ENCODE results near the gene COL5A3. TPM values are rescaled to one million over a fixed set of nuclear protein-coding genes. Genes with fewer than 3 reads are reported as not detected.

COL5A3 gene
- polyA plus RNA-seq, 2 of the 4 experiments (the other 2 are of a cell fraction) = 0.12 to 0.36 TPM

DNA sequence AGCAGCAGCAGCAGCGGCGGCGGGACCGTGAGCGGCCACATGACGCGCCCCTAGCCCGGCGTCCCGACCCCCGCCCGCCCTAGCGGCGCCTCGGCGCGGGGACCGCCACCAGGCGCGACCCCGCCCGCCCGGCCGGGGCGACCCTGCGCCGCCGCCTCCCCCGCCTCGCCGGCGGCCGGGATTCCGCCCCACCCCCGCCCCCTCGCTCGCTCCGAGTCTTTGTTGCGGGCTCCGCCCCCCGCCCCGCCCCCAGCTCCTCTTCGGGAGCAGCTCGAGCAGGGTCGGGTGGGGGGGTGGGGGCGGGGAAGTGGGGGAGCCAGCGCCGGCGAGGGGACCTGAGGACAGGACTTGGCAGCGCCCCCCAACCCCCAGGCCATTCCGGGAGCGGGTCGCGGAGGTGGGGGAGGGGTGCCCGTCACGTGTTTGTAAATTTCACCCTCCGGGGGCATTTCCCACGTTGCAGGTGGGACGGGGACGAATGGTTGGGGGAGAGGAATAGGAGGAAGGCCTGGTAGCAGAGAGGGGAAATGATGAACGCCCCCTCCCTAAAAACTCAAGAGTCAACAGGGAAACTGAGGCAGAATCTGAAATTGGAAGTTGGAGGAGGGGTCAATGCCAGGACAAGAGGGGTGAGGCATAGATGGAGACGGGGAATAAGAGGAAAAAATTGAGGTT, 73.8 kb downstream of the COL5A3 start, which contains the start of gene OLFM2 (continued):
- no peak for TF ChIP-seq BHLHE40 (IDR thresholded peaks at IDR 0.05; ENCODE audit: low read depth, low read length)
- TF ChIP-seq PHF8 (IDR thresholded peaks at IDR 0.05; ENCODE audit: borderline replicate concordance, low read depth) = no peak

DNA sequence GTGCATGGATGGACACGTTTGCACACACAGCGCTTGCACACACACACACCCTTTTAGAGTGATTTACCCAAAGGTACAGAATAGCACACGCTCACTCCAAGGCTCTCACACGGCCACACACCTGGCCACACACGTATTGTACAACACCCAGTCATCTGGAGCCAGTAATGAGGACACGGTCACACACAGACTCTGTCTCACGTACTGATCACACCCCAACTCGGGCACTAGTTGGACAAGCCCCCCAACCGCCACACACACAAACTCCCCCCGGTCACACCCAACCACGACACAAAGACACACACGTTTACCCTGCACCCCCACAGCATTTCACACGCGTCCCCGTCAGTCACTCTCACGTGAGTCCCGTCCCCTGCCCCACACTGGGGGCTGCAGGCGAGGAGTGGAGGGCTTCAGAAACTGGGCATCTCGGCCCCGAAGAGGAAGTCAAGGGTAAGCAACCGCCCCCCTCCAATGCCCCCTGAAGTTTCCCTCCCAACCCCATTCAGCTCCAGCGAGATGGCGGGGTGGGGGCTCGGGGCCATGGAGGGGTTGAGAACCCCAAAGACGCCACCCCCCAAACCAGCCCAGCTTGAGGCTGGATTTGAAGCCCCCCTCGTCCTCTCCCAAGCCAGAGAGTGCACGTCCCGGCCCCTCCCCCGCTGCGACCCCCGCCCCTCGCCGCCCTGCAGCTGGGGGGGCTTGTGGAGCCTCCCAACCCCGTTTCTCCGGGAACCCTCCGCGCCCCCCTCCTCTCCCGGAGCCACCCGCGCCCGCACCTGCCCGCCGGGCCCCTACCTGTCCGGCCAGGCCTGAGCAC, 74.6 kb downstream of the COL5A3 start:
- DNase-seq (ENCODE audit: low read depth in 1 of 2, low spot score in 1 of 2) (no peak), ATAC-seq (peak in 1 of 2 experiments; percentile 25; a peak in 2 of 6 replicates), FAIRE-seq (no peak)
- peak overlapping the region; percentile 56 for H3K4me3 ChIP-seq
- CTCF ChIA-PET = interaction anchor here (0.6 to 1.3 kb wide), 3 partner anchors 9 to 92 kb away, joined by 3 read pairs; no protein-coding TSS in a partner anchor
- peak overlapping the region; percentile 95 for H3K4me2 ChIP-seq
- H3K9me3 ChIP-seq = no peaks in the 10 kb centered on the region
- TF ChIP-seq HDAC2 (IDR thresholded peaks at IDR 0.05) (no peak), RARB (CRISPR knock-in tag; IDR thresholded peaks at IDR 0.05) (no peak), JUNB (IDR thresholded peaks at IDR 0.05) (no peak), FOXS1 (CRISPR knock-in tag; IDR thresholded peaks at IDR 0.05) (no peak), ZNF302 (CRISPR knock-in tag; IDR thresholded peaks at IDR 0.05) (no peak), EP300 (IDR thresholded peaks at IDR 0.05) (no peak), RAD21 (conservative IDR thresholded peaks at IDR 0.05 in 1 of 2, IDR thresholded peaks at IDR 0.05 in 1 of 2) (no peak), PHF8 (IDR thresholded peaks at IDR 0.05; ENCODE audit: borderline replicate concordance, low read depth) (no peak), CHD4 (IDR thresholded peaks at IDR 0.05; ENCODE audit: borderline replicate concordance) (no peak)
- H3K4me1 ChIP-seq = peaks cover 17% of the 10 kb centered on the region
- peak overlapping the region in 1 of 2 experiments; percentile 81; a peak in 3 of 6 replicates for H3K27ac ChIP-seq
- POLR2A ChIA-PET = no interaction called here
- 11% methylated on average over 14 of the region's 44 CpGs for WGBS (ENCODE audit: missing lambda C conversion rate)

DNA sequence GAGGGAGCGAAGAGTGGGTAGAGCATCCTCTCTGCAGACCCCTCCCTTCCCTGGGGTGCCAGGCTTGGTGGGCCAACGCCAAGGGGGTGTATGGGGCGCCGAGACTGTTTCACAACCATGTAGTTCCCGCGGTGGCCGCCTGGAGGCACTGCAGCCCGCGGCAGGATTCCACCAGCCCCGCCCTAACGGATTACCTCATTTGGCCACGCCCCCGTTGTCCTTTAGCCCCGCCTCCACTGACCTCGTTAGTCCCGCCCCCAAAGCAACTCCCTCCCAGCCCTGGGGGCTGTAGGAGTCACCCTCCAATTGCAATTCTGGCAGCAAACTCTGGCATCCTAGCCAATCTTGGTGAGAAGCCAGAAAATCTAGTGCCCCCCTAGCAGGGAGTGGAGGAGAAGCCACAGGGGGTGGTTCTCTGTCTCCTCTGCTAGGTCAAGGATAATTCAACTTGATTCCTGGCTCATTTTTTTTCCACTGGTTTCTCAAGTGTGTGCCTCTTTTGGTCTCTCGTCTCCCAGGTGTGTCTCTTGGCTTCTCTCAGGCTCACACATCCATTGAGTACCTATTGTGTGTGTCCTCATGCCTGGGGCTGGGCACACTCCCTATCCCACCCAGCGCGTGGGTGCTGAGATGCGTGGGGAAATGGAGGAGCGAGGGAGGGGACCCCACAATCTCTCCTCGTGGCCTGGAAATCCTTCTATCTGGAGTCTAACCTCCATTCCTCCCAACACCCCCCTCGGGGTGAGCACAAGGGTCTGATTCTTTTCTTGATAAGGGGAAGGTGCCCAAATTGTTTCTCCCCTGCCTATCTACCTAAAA, 76.0 kb downstream of the COL5A3 start:
- no peak for FAIRE-seq
- H3K4me1 ChIP-seq = peaks cover 17% of the 10 kb centered on the region
- POLR2A ChIA-PET = no interaction called here
- no peak overlapping the region for H3K27ac ChIP-seq
- no peaks in the 10 kb centered on the region for H3K9me3 ChIP-seq
- peak; percentile 52 to 75 for DNase-seq (ENCODE audit: low read depth in 1 of 2, low spot score in 1 of 2)
- H3K4me2 ChIP-seq = peak overlapping the region; percentile 54
- CTCF ChIA-PET = interaction anchor here (0.7 to 0.9 kb wide), 2 partner anchors 26 to 324 kb away, joined by 3 read pairs; no protein-coding TSS in a partner anchor
- WGBS (ENCODE audit: missing lambda C conversion rate) = 24% methylated on average over 14 of the region's 23 CpGs
- no peak overlapping the region for H3K4me3 ChIP-seq
- peak; percentile 38 to 76 for ATAC-seq
- TF ChIP-seq NR3C1 (IDR thresholded peaks at IDR 0.05) = no peak
- TF ChIP-seq, protein P1, sequence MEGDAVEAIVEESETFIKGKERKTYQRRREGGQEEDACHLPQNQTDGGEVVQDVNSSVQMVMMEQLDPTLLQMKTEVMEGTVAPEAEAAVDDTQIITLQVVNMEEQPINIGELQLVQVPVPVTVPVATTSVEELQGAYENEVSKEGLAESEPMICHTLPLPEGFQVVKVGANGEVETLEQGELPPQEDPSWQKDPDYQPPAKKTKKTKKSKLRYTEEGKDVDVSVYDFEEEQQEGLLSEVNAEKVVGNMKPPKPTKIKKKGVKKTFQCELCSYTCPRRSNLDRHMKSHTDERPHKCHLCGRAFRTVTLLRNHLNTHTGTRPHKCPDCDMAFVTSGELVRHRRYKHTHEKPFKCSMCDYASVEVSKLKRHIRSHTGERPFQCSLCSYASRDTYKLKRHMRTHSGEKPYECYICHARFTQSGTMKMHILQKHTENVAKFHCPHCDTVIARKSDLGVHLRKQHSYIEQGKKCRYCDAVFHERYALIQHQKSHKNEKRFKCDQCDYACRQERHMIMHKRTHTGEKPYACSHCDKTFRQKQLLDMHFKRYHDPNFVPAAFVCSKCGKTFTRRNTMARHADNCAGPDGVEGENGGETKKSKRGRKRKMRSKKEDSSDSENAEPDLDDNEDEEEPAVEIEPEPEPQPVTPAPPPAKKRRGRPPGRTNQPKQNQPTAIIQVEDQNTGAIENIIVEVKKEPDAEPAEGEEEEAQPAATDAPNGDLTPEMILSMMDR (IDR thresholded peaks at IDR 0.05) = peak; percentile 74
- TF ChIP-seq ZC3H11A (IDR thresholded peaks at IDR 0.05) = no peak
- TF ChIP-seq, protein P2, sequence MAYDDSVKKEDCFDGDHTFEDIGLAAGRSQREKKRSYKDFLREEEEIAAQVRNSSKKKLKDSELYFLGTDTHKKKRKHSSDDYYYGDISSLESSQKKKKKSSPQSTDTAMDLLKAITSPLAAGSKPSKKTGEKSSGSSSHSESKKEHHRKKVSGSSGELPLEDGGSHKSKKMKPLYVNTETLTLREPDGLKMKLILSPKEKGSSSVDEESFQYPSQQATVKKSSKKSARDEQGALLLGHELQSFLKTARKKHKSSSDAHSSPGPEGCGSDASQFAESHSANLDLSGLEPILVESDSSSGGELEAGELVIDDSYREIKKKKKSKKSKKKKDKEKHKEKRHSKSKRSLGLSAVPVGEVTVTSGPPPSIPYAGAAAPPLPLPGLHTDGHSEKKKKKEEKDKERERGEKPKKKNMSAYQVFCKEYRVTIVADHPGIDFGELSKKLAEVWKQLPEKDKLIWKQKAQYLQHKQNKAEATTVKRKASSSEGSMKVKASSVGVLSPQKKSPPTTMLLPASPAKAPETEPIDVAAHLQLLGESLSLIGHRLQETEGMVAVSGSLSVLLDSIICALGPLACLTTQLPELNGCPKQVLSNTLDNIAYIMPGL (CRISPR knock-in tag; IDR thresholded peaks at IDR 0.05; ENCODE audit: borderline replicate concordance) = no peak
- peak; percentile 79 for TF ChIP-seq SMC3 (IDR thresholded peaks at IDR 0.05)
- TF ChIP-seq CEBPB (IDR thresholded peaks at IDR 0.05) = peak; percentile 52 to 63; a peak in 2 of 4 replicates
- peak; percentile 75 to 89 for TF ChIP-seq RAD21 (conservative IDR thresholded peaks at IDR 0.05 in 1 of 2, IDR thresholded peaks at IDR 0.05 in 1 of 2)
- TF ChIP-seq CHD2 (IDR thresholded peaks at IDR 0.05; ENCODE audit: low read length, partially characterized antibody) = no peak
- TF ChIP-seq, protein P3, sequence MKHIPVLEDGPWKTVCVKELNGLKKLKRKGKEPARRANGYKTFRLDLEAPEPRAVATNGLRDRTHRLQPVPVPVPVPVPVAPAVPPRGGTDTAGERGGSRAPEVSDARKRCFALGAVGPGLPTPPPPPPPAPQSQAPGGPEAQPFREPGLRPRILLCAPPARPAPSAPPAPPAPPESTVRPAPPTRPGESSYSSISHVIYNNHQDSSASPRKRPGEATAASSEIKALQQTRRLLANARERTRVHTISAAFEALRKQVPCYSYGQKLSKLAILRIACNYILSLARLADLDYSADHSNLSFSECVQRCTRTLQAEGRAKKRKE (CRISPR knock-in tag; IDR thresholded peaks at IDR 0.05; ENCODE audit: low read depth) = no peak
- no peak for TF ChIP-seq ZNF302 (CRISPR knock-in tag; IDR thresholded peaks at IDR 0.05)
